Measurements from ENCODE around the gene POLR1G. TPM values are rescaled to one million over a fixed set of nuclear protein-coding genes. Genes with fewer than 3 reads are reported as not detected.
A peak's percentile ranks its signal among the peaks of the same experiment; 100 is the strongest.

The POLR1G gene
- total and polyA plus RNA-seq, 2 experiments from 2014 or later, result 33.0 to 85.9 TPM

DNA sequence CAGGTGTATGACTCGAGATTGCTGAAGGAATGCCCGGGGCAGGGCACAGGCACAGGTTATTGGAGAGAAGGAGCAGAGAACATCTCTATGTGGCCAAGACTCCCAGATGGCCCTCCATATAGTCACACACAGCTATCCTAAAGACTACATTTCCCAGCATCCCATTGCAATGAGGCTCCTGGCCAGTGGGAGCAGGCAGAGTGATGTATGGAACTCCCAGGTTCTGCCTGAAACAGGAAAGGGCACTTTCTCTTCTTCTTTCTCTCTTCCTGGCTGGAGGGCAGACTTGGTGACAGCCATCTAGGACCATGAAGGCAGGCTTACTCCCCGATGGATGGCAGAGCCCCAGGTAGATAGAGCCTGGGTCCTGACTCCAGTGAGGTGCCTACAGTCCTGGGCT is 15.1 kb upstream of the POLR1G start:
- Mint-ChIP-seq H3K4me1 (peaks cover 8% of the 10 kb centered on the region), H3K27me3 (ENCODE audit: insufficient read depth, low read depth, poor library complexity) (peaks cover 20% of the 10 kb centered on the region), H3K4me3 (peak overlapping the region; percentile 32; the same call in 1 of the 3 replicates), H3K36me3 (ENCODE audit: low read depth) (no peaks in the 10 kb centered on the region; the same call in none of the 3 replicates), H3K27ac (no peak overlapping the region), H3K9me3 (no peaks in the 10 kb centered on the region)
- no peaks in the 10 kb centered on the region for H4K20me1 ChIP-seq (replicated peaks; ENCODE audit: insufficient read depth)
- H3K9me2 ChIP-seq (ENCODE audit: insufficient read depth), result no peaks in the 10 kb centered on the region
- DNase-seq (ENCODE audit: low spot score) (peak; percentile 76), ATAC-seq (peak; percentile 67)
- H3K4me3 ChIP-seq, result no peak overlapping the region
- no peak overlapping the region for H2AFZ ChIP-seq
- H3F3A ChIP-seq (replicated peaks; ENCODE audit: low read depth), result peaks cover 6% of the 10 kb centered on the region; the same call in 1 of the 2 replicates
- TF ChIP-seq, protein P1, sequence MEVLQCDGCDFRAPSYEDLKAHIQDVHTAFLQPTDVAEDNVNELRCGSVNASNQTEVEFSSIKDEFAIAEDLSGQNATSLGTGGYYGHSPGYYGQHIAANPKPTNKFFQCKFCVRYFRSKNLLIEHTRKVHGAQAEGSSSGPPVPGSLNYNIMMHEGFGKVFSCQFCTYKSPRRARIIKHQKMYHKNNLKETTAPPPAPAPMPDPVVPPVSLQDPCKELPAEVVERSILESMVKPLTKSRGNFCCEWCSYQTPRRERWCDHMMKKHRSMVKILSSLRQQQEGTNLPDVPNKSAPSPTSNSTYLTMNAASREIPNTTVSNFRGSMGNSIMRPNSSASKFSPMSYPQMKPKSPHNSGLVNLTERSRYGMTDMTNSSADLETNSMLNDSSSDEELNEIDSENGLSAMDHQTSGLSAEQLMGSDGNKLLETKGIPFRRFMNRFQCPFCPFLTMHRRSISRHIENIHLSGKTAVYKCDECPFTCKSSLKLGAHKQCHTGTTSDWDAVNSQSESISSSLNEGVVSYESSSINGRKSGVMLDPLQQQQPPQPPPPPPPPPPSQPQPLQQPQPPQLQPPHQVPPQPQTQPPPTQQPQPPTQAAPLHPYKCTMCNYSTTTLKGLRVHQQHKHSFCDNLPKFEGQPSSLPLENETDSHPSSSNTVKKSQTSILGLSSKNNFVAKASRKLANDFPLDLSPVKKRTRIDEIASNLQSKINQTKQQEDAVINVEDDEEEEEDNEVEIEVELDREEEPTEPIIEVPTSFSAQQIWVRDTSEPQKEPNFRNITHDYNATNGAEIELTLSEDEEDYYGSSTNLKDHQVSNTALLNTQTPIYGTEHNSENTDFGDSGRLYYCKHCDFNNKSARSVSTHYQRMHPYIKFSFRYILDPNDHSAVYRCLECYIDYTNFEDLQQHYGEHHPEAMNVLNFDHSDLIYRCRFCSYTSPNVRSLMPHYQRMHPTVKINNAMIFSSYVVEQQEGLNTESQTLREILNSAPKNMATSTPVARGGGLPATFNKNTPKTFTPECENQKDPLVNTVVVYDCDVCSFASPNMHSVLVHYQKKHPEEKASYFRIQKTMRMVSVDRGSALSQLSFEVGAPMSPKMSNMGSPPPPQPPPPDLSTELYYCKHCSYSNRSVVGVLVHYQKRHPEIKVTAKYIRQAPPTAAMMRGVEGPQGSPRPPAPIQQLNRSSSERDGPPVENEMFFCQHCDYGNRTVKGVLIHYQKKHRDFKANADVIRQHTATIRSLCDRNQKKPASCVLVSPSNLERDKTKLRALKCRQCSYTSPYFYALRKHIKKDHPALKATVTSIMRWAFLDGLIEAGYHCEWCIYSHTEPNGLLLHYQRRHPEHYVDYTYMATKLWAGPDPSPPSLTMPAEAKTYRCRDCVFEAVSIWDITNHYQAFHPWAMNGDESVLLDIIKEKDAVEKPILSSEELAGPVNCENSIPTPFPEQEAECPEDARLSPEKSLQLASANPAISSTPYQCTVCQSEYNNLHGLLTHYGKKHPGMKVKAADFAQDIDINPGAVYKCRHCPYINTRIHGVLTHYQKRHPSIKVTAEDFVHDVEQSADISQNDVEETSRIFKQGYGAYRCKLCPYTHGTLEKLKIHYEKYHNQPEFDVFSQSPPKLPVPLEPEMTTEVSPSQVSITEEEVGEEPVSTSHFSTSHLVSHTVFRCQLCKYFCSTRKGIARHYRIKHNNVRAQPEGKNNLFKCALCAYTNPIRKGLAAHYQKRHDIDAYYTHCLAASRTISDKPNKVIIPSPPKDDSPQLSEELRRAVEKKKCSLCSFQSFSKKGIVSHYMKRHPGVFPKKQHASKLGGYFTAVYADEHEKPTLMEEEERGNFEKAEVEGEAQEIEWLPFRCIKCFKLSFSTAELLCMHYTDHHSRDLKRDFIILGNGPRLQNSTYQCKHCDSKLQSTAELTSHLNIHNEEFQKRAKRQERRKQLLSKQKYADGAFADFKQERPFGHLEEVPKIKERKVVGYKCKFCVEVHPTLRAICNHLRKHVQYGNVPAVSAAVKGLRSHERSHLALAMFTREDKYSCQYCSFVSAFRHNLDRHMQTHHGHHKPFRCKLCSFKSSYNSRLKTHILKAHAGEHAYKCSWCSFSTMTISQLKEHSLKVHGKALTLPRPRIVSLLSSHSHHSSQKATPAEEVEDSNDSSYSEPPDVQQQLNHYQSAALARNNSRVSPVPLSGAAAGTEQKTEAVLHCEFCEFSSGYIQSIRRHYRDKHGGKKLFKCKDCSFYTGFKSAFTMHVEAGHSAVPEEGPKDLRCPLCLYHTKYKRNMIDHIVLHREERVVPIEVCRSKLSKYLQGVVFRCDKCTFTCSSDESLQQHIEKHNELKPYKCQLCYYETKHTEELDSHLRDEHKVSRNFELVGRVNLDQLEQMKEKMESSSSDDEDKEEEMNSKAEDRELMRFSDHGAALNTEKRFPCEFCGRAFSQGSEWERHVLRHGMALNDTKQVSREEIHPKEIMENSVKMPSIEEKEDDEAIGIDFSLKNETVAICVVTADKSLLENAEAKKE (CRISPR knock-in tag; IDR thresholded peaks at IDR 0.05), result no peak
- TF ChIP-seq, protein P2, sequence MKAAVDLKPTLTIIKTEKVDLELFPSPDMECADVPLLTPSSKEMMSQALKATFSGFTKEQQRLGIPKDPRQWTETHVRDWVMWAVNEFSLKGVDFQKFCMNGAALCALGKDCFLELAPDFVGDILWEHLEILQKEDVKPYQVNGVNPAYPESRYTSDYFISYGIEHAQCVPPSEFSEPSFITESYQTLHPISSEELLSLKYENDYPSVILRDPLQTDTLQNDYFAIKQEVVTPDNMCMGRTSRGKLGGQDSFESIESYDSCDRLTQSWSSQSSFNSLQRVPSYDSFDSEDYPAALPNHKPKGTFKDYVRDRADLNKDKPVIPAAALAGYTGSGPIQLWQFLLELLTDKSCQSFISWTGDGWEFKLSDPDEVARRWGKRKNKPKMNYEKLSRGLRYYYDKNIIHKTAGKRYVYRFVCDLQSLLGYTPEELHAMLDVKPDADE (IDR thresholded peaks at IDR 0.05), result no peak
- H3K27me3 ChIP-seq (ENCODE audit: insufficient read depth), result peaks cover 24% of the 10 kb centered on the region
- H3K27ac ChIP-seq (ENCODE audit: low read depth), result no peak overlapping the region
- no peaks in the 10 kb centered on the region; the same call in 1 of the 2 replicates for H3K4me1 ChIP-seq (ENCODE audit: insufficient read depth)
- H3K79me2 ChIP-seq (replicated peaks; ENCODE audit: insufficient read depth), result no peaks in the 10 kb centered on the region
- no peak overlapping the region for H3K4me2 ChIP-seq
- no peaks in the 10 kb centered on the region for H3K36me3 ChIP-seq (ENCODE audit: insufficient read depth)

DNA sequence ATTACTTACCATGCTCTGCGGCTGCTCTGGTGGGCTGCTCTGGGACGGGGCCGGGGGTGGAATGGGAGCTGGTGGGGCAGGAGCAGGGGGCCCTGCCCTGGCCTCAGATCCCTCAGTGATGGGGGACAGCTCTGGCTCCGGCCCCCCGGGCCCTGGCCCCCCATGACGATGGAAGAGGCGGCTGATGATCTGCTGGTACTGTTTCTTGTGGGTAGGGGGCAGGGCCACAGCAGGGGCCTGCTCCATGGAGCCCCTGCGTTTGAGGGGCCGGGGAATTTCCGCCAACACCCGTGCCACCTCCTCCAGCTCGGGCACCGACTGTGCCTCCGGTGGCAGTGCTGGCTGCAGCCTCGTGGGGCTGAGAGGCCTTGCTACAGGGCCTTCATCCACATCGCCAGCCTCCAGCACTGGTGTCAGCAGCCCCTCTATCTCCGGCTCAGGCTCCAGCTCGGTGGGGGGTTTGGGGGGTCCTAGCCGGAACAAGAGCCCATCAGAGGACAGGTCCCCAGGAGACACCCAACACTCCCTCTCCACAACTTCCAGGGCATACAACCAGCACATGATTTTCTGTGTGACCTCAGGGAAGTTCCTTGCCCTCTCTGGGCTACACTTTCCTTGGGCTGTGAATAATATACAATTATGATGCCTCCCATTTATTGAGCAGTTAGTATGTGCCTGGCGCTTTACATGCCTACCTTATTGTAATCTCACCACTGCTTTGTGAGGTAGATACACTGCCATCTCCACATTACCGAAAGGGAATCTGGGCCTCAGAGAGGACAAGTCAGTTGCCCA is 14.4 kb upstream of the POLR1G start:
- no peaks in the 10 kb centered on the region for H3K36me3 ChIP-seq (ENCODE audit: insufficient read depth)
- H3K27me3 Mint-ChIP-seq (ENCODE audit: insufficient read depth, low read depth, poor library complexity), result peaks cover 19% of the 10 kb centered on the region
- H3F3A ChIP-seq (replicated peaks; ENCODE audit: low read depth), result peaks cover 6% of the 10 kb centered on the region; the same call in 1 of the 2 replicates
- no peak overlapping the region for H3K4me3 ChIP-seq
- H3K36me3 Mint-ChIP-seq (ENCODE audit: low read depth), result no peaks in the 10 kb centered on the region; the same call in 1 of the 3 replicates
- H2AFZ ChIP-seq, result no peak overlapping the region
- ATAC-seq (no peak), DNase-seq (ENCODE audit: low spot score) (no peak)
- no peaks in the 10 kb centered on the region for H4K20me1 ChIP-seq (replicated peaks; ENCODE audit: insufficient read depth)
- H3K27me3 ChIP-seq (ENCODE audit: insufficient read depth), result peaks cover 24% of the 10 kb centered on the region
- H3K79me2 ChIP-seq (replicated peaks; ENCODE audit: insufficient read depth), result no peaks in the 10 kb centered on the region
- H3K4me1 ChIP-seq (ENCODE audit: insufficient read depth), result no peaks in the 10 kb centered on the region; the same call in 1 of the 2 replicates
- no peaks in the 10 kb centered on the region for H3K9me2 ChIP-seq (ENCODE audit: insufficient read depth)
- H3K9me3 Mint-ChIP-seq, result no peaks in the 10 kb centered on the region
- H3K4me1 Mint-ChIP-seq, result peaks cover 8% of the 10 kb centered on the region
- no peak overlapping the region for H3K27ac Mint-ChIP-seq
- H3K4me2 ChIP-seq, result no peak overlapping the region
- no peak overlapping the region for H3K4me3 Mint-ChIP-seq
- no peak overlapping the region for H3K27ac ChIP-seq (ENCODE audit: low read depth)
- TF ChIP-seq CREB1 (CRISPR knock-in tag; IDR thresholded peaks at IDR 0.05; ENCODE audit: low read depth), result no peak
- TF ChIP-seq, protein P3, sequence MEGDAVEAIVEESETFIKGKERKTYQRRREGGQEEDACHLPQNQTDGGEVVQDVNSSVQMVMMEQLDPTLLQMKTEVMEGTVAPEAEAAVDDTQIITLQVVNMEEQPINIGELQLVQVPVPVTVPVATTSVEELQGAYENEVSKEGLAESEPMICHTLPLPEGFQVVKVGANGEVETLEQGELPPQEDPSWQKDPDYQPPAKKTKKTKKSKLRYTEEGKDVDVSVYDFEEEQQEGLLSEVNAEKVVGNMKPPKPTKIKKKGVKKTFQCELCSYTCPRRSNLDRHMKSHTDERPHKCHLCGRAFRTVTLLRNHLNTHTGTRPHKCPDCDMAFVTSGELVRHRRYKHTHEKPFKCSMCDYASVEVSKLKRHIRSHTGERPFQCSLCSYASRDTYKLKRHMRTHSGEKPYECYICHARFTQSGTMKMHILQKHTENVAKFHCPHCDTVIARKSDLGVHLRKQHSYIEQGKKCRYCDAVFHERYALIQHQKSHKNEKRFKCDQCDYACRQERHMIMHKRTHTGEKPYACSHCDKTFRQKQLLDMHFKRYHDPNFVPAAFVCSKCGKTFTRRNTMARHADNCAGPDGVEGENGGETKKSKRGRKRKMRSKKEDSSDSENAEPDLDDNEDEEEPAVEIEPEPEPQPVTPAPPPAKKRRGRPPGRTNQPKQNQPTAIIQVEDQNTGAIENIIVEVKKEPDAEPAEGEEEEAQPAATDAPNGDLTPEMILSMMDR (conservative IDR thresholded peaks at IDR 0.05; ENCODE audit: low read depth in 2 of 2), result no peak
